ENCODE measurements around the gene SOHLH2.

The SOHLH2 gene

GRCh38 chr13:36242761-36243160 is 28.4 kb upstream of the SOHLH2 start:
- no peak overlapping the region for H3K9ac ChIP-seq (ENCODE audit: low read length in 2 of 2)
- no peak overlapping the region for H3K4me3 ChIP-seq (ENCODE audit: low read length in 2 of 2)
- no peaks in the 10 kb centered on the region for H3K4me1 ChIP-seq (ENCODE audit: control insufficient read depth, insufficient read depth, low read length)
- no peak overlapping the region for H3K27ac ChIP-seq (ENCODE audit: low read length)
- H3K27me3 ChIP-seq (ENCODE audit: control insufficient read depth in 1 of 2, insufficient read depth in 2 of 2, low read length in 2 of 2): no peaks in the 10 kb centered on the region
- peaks cover 0 to 3% of the 10 kb centered on the region in 2 donors for H3K36me3 ChIP-seq (ENCODE audit: control insufficient read depth in 2 of 2, insufficient read depth in 2 of 2, low read length in 2 of 2)
- H3K9me3 ChIP-seq (ENCODE audit: control insufficient read depth in 2 of 2, low read length in 2 of 2): no peaks in the 10 kb centered on the region

GRCh38 chr13:36231236-36231635 is 16.9 kb upstream of the SOHLH2 start:
- H3K9me3 ChIP-seq (ENCODE audit: control insufficient read depth in 2 of 2, low read length in 2 of 2): peaks cover 0 to 2% of the 10 kb centered on the region in 2 donors
- no peak overlapping the region for H3K4me3 ChIP-seq (ENCODE audit: low read length in 2 of 2)
- H3K4me1 ChIP-seq (ENCODE audit: control insufficient read depth, insufficient read depth, low read length): no peaks in the 10 kb centered on the region
- peaks cover 0 to 2% of the 10 kb centered on the region in 2 donors for H3K36me3 ChIP-seq (ENCODE audit: control insufficient read depth in 2 of 2, insufficient read depth in 2 of 2, low read length in 2 of 2)
- no peaks in the 10 kb centered on the region for H3K27me3 ChIP-seq (ENCODE audit: control insufficient read depth in 1 of 2, insufficient read depth in 2 of 2, low read length in 2 of 2)
- no peak overlapping the region for H3K9ac ChIP-seq (ENCODE audit: low read length in 2 of 2)
- no peak overlapping the region for H3K27ac ChIP-seq (ENCODE audit: low read length)

GRCh38 chr13:36224730-36225129 is 10.4 kb upstream of the SOHLH2 start:
- Histone ChIP-seq H3K9ac (ENCODE audit: low read length in 2 of 2) (no peak overlapping the region), H3K4me3 (ENCODE audit: low read length in 2 of 2) (no peak overlapping the region), H3K27me3 (ENCODE audit: control insufficient read depth in 1 of 2, insufficient read depth in 2 of 2, low read length in 2 of 2) (no peaks in the 10 kb centered on the region), H3K4me1 (ENCODE audit: control insufficient read depth, insufficient read depth, low read length) (no peaks in the 10 kb centered on the region), H3K36me3 (ENCODE audit: control insufficient read depth in 2 of 2, insufficient read depth in 2 of 2, low read length in 2 of 2) (peaks cover 0 to 2% of the 10 kb centered on the region in 2 donors), H3K9me3 (ENCODE audit: control insufficient read depth in 2 of 2, low read length in 2 of 2) (peaks cover 0 to 3% of the 10 kb centered on the region in 2 donors), H3K27ac (ENCODE audit: low read length) (no peak overlapping the region)

DNA sequence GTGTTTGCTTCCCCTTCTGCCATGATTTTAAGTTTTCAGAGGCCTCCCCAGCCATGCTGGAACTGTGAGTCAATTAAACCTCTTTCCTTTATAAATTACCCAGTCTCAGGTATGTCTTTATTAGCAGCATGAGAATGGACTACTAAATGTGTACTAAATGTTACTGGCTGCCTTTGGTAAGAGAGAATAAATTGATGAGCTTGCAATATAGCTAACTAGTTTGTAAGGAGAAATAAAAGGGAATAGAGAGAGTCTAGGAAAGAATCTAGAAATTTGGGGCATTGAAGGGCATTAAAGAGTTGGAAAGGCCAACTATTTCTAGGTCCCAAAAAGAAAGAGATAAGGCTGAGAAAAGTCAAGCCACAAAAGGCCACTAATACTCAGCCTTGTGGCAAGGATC is 5.5 kb upstream of the SOHLH2 start:
- Histone ChIP-seq H3K9ac (ENCODE audit: low read length in 2 of 2) (no peak overlapping the region), H3K4me1 (ENCODE audit: control insufficient read depth, insufficient read depth, low read length) (no peaks in the 10 kb centered on the region), H3K27ac (ENCODE audit: low read length) (no peak overlapping the region), H3K4me3 (ENCODE audit: low read length in 2 of 2) (no peak overlapping the region), H3K36me3 (ENCODE audit: control insufficient read depth in 2 of 2, insufficient read depth in 2 of 2, low read length in 2 of 2) (no peaks in the 10 kb centered on the region), H3K27me3 (ENCODE audit: control insufficient read depth in 1 of 2, insufficient read depth in 2 of 2, low read length in 2 of 2) (no peaks in the 10 kb centered on the region), H3K9me3 (ENCODE audit: control insufficient read depth in 2 of 2, low read length in 2 of 2) (no peaks in the 10 kb centered on the region)

DNA sequence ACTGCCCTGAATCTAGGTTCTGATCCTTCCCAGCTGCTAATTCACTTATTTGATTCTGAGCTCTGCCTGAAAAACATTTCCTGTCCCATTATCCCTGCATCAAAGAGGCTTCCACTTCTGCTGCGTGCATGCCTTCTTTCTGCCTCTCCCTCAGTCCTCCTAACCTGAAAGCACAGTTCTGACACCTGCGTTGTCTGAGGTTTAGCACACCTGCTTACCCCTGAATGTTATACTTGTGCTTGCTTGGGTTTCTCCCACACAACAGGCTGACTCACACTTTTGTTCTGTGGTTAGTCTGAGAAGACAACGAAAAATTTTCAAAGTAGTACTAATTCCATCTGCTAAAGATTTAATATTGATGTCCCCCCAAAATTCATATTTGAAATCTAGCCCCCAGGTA is 3.1 kb upstream of the SOHLH2 start:
- Histone ChIP-seq H3K4me3 (ENCODE audit: low read length in 2 of 2) (no peak overlapping the region), H3K4me1 (ENCODE audit: control insufficient read depth, insufficient read depth, low read length) (no peaks in the 10 kb centered on the region), H3K9ac (ENCODE audit: low read length in 2 of 2) (no peak overlapping the region), H3K27me3 (ENCODE audit: control insufficient read depth in 1 of 2, insufficient read depth in 2 of 2, low read length in 2 of 2) (no peaks in the 10 kb centered on the region), H3K36me3 (ENCODE audit: control insufficient read depth in 2 of 2, insufficient read depth in 2 of 2, low read length in 2 of 2) (no peaks in the 10 kb centered on the region), H3K27ac (ENCODE audit: low read length) (no peak overlapping the region), H3K9me3 (ENCODE audit: control insufficient read depth in 2 of 2, low read length in 2 of 2) (no peaks in the 10 kb centered on the region)

- Histone ChIP-seq H3K9me3 (ENCODE audit: control insufficient read depth in 2 of 2, low read length in 2 of 2) (no peaks in the 10 kb centered on the region), H3K4me3 (ENCODE audit: low read length in 2 of 2) (no peak overlapping the region), H3K27me3 (ENCODE audit: control insufficient read depth in 1 of 2, insufficient read depth in 2 of 2, low read length in 2 of 2) (no peaks in the 10 kb centered on the region), H3K4me1 (ENCODE audit: control insufficient read depth, insufficient read depth, low read length) (peaks cover 4% of the 10 kb centered on the region), H3K36me3 (ENCODE audit: control insufficient read depth in 2 of 2, insufficient read depth in 2 of 2, low read length in 2 of 2) (no peaks in the 10 kb centered on the region), H3K27ac (ENCODE audit: low read length) (no peak overlapping the region), H3K9ac (ENCODE audit: low read length in 2 of 2) (no peak overlapping the region)
These were observed 1.6 kb downstream of the SOHLH2 start for GRCh38 chr13:36212789-36213188.

DNA sequence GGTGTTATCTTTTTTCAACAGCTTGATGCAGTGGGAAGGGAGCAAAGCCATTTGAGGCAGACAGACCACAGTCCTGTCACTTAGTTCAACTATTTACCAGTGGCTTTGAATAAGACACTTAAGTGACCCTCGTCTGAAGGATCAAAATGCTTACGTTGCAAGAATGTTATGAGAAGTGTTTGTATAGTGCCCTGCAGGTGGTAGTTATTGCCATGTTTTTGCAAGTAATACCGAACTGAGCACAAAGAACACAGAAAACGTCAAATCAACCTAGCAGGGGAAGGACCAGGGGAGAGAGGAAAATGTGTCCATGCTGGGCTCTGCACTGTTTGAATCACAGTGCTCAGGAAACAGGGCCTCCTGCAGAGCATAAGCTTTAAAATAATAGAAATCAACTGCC is 2.8 kb downstream of the SOHLH2 start:
- H3K27me3 ChIP-seq (ENCODE audit: control insufficient read depth in 1 of 2, insufficient read depth in 2 of 2, low read length in 2 of 2): no peaks in the 10 kb centered on the region
- H3K27ac ChIP-seq (ENCODE audit: low read length): no peak overlapping the region
- H3K36me3 ChIP-seq (ENCODE audit: control insufficient read depth in 2 of 2, insufficient read depth in 2 of 2, low read length in 2 of 2): no peaks in the 10 kb centered on the region
- H3K9ac ChIP-seq (ENCODE audit: low read length in 2 of 2): no peak overlapping the region
- no peaks in the 10 kb centered on the region for H3K9me3 ChIP-seq (ENCODE audit: control insufficient read depth in 2 of 2, low read length in 2 of 2)
- H3K4me1 ChIP-seq (ENCODE audit: control insufficient read depth, insufficient read depth, low read length): peaks cover 4% of the 10 kb centered on the region
- H3K4me3 ChIP-seq (ENCODE audit: low read length in 2 of 2): no peak overlapping the region

DNA sequence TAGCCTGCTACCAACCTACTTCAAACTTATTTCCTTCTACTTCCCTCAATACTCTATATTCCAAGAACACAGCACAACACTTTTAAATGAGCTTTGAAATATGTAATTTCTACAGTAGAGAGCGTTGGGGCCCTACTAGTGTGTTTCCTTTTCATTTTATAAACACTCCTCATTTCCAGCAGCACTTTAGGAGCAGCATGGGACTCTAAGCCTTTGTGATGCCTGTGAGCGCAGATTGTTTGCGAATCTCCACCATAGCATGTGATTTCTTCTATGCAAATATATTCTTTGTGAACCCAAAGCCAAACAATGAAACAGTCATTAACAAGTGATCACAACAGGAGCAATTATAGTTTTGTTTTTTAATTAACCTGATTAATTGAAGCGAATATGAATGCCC is 3.6 kb downstream of the SOHLH2 start:
- H3K9me3 ChIP-seq (ENCODE audit: control insufficient read depth in 2 of 2, low read length in 2 of 2): no peaks in the 10 kb centered on the region

DNA sequence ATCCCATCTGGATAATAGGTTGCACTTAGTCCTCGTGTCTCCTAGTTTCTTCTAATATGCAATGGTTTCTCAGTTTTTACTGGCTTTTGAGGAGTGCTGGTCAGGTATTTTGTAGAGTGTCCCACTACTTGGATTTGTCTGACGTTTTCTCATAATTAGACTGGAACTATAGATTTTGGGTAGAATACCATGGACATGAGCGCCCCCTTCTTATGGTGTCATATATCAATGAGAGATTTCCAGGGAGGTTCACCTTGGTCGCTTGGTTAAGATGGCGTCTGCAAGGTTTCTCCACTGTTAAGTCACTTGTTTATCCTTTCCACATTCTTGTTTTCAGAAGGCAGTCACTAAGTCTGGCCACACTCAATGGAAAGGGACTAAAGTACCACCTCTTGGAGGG is 6.7 kb downstream of the SOHLH2 start:
- Histone ChIP-seq H3K9me3 (ENCODE audit: control insufficient read depth in 2 of 2, low read length in 2 of 2) (no peaks in the 10 kb centered on the region), H3K9ac (ENCODE audit: low read length in 2 of 2) (no peak overlapping the region), H3K27ac (ENCODE audit: low read length) (no peak overlapping the region), H3K4me3 (ENCODE audit: low read length in 2 of 2) (no peak overlapping the region), H3K36me3 (ENCODE audit: control insufficient read depth in 2 of 2, insufficient read depth in 2 of 2, low read length in 2 of 2) (no peaks in the 10 kb centered on the region), H3K4me1 (ENCODE audit: control insufficient read depth, insufficient read depth, low read length) (peaks cover 4% of the 10 kb centered on the region), H3K27me3 (ENCODE audit: control insufficient read depth in 1 of 2, insufficient read depth in 2 of 2, low read length in 2 of 2) (no peaks in the 10 kb centered on the region)

More for the DNA sequence above, 3.6 kb downstream of the SOHLH2 start:
- Histone ChIP-seq H3K27ac (ENCODE audit: low read length) (no peak overlapping the region), H3K27me3 (ENCODE audit: control insufficient read depth in 1 of 2, insufficient read depth in 2 of 2, low read length in 2 of 2) (no peaks in the 10 kb centered on the region), H3K4me3 (ENCODE audit: low read length in 2 of 2) (no peak overlapping the region), H3K36me3 (ENCODE audit: control insufficient read depth in 2 of 2, insufficient read depth in 2 of 2, low read length in 2 of 2) (no peaks in the 10 kb centered on the region), H3K9ac (ENCODE audit: low read length in 2 of 2) (no peak overlapping the region), H3K4me1 (ENCODE audit: control insufficient read depth, insufficient read depth, low read length) (peaks cover 4% of the 10 kb centered on the region)

DNA sequence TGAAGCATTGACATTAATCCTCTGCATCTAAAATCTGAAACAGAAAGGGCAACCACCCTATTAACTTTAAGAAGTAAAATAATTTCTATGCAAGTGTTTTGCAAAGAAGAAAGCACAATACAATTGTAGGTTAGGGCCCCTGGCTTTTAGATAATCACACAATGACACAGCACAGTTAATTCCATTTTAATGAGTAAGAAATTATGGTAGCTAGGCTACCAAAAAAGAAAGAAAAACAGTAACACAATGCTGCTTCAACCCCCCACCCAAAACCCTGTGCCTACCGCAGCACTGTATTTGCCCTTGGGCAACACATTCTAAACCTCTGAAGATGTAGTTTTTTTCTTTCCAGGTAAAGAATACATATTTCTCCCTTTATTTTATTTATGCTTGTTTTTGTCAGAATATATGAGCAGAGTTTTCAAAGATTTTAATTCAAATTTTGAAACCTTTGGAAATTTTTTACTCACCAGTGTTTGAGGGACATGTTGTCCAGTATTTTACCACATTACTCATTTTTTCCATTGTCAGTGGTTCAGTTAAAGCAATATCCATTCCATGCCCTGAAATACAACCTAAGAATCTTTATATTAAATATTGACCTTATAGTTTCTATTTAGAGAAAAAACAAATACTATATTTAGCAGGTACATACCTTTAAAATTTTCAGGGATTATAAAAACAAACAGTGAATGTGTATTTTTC is 21.1 kb downstream of the SOHLH2 start:
- no peaks in the 10 kb centered on the region for H3K27me3 ChIP-seq (ENCODE audit: control insufficient read depth in 1 of 2, insufficient read depth in 2 of 2, low read length in 2 of 2)
- H3K27ac ChIP-seq (ENCODE audit: low read length): no peak overlapping the region
- H3K4me3 ChIP-seq (ENCODE audit: low read length in 2 of 2): no peak overlapping the region
- no peaks in the 10 kb centered on the region for H3K4me1 ChIP-seq (ENCODE audit: control insufficient read depth, insufficient read depth, low read length)
- no peaks in the 10 kb centered on the region for H3K9me3 ChIP-seq (ENCODE audit: control insufficient read depth in 2 of 2, low read length in 2 of 2)
- H3K36me3 ChIP-seq (ENCODE audit: control insufficient read depth in 2 of 2, insufficient read depth in 2 of 2, low read length in 2 of 2): no peaks in the 10 kb centered on the region
- no peak overlapping the region for H3K9ac ChIP-seq (ENCODE audit: low read length in 2 of 2)

DNA sequence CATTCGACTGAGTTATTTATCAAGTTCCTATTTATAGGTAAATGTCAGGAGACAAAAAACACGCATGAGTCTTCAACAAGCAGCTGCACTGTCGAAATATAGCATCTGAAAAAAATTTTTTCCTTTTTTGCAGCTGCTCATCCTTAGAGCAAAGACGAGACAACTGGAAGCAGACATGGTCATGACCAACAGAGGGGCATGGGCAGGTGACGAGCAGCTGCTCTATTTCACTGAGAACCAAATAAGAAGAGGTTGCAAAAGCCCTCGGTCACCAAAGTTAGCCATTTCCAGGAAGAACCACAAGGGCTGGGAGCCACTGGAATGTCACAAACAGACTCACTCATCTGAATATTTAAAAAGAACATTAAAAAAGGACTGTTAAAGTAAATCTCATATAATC is 22.2 kb downstream of the SOHLH2 start:
- no peaks in the 10 kb centered on the region for H3K36me3 ChIP-seq (ENCODE audit: control insufficient read depth in 2 of 2, insufficient read depth in 2 of 2, low read length in 2 of 2)
- H3K9me3 ChIP-seq (ENCODE audit: control insufficient read depth in 2 of 2, low read length in 2 of 2): no peaks in the 10 kb centered on the region
- H3K27ac ChIP-seq (ENCODE audit: low read length): no peak overlapping the region
- no peak overlapping the region for H3K4me3 ChIP-seq (ENCODE audit: low read length in 2 of 2)
- no peaks in the 10 kb centered on the region for H3K27me3 ChIP-seq (ENCODE audit: control insufficient read depth in 1 of 2, insufficient read depth in 2 of 2, low read length in 2 of 2)
- no peak overlapping the region for H3K9ac ChIP-seq (ENCODE audit: low read length in 2 of 2)
- no peaks in the 10 kb centered on the region for H3K4me1 ChIP-seq (ENCODE audit: control insufficient read depth, insufficient read depth, low read length)
